Large intestine (tissue), 3 donors: ENCODE data around the gene ADAM19. TPM values are rescaled to one million over a fixed set of nuclear protein-coding genes. Genes with fewer than 3 reads are reported as not detected.
A peak's percentile ranks its signal among the peaks of the same experiment; 100 is the strongest.

Experiments used
- DNase-seq, 2 donors: peaks; one replicate each; pipeline versions ENCODE4 v3.0.0 to v3.0.0-alpha.2; 2013
- H3K27ac ChIP-seq: one replicate; pipeline ENCODE4 v1.5.1; 2013; ENCODE audit warnings: low read length
- H3K27me3 ChIP-seq: 2 replicates; pipeline ENCODE4 v1.6.1; 2013; ENCODE audit warnings: low read length; ENCODE audit not compliant: control insufficient read depth, insufficient read depth
- H3K36me3 ChIP-seq: 2 replicates; pipeline ENCODE4 v1.6.1; 2013; ENCODE audit warnings: low read length; ENCODE audit not compliant: control insufficient read depth, insufficient read depth
- H3K4me1 ChIP-seq: one replicate; pipeline ENCODE4 v1.6.1; 2013; ENCODE audit warnings: low read length; ENCODE audit not compliant: control insufficient read depth, insufficient read depth
- H3K4me3 ChIP-seq: one replicate; pipeline ENCODE4 v1.5.1; 2013; ENCODE audit warnings: low read length
- H3K9me3 ChIP-seq: one replicate; pipeline ENCODE4 v1.6.1; 2013; ENCODE audit warnings: mild to moderate bottlenecking, low read depth, low read length, moderate library complexity; ENCODE audit not compliant: control insufficient read depth
- WGBS: methylation state at CpG from one replicate; pipeline ENCODE4 v1.1.5; 2013; ENCODE audit warnings: low lambda C conversion rate; ENCODE audit not compliant: insufficient coverage; 5-methylcytosine and 5-hydroxymethylcytosine counted together
- polyA plus RNA-seq: library from polyadenylated mRNA; unstranded; fragments of 120-200 nt; gene quantifications from one replicate; pipeline ENCODE4 v1.2.1, GENCODE V29; 2013

ADAM19 gene
- polyA plus RNA-seq, 1 donor = 13.6 TPM

GRCh38 chr5:157528036-157528632 lies 47.4 kb downstream of the ADAM19 start:
- no CpG with 5 or more reads among the region's 9 CpGs for WGBS
- H3K27ac ChIP-seq = peak overlapping the region; percentile 16

GRCh38 chr5:157524887-157525286 lies 50.7 kb downstream of the ADAM19 start:
- no peak overlapping the region for H3K4me3 ChIP-seq
- no peaks in the 10 kb centered on the region for H3K27me3 ChIP-seq
- peaks cover 5% of the 10 kb centered on the region for H3K4me1 ChIP-seq
- no peak for DNase-seq
- H3K27ac ChIP-seq = no peak overlapping the region
- no peaks in the 10 kb centered on the region for H3K9me3 ChIP-seq
- WGBS = no CpG with 5 or more reads among the region's 4 CpGs
- no peaks in the 10 kb centered on the region for H3K36me3 ChIP-seq

More at GRCh38 chr5:157528036-157528632, 47.4 kb downstream of the ADAM19 start:
- no peaks in the 10 kb centered on the region for H3K9me3 ChIP-seq
- no peaks in the 10 kb centered on the region for H3K27me3 ChIP-seq
- peak; percentile 27 to 63 for DNase-seq
- H3K36me3 ChIP-seq = peaks cover 5% of the 10 kb centered on the region
- H3K4me1 ChIP-seq = no peaks in the 10 kb centered on the region
- H3K4me3 ChIP-seq = no peak overlapping the region

DNA sequence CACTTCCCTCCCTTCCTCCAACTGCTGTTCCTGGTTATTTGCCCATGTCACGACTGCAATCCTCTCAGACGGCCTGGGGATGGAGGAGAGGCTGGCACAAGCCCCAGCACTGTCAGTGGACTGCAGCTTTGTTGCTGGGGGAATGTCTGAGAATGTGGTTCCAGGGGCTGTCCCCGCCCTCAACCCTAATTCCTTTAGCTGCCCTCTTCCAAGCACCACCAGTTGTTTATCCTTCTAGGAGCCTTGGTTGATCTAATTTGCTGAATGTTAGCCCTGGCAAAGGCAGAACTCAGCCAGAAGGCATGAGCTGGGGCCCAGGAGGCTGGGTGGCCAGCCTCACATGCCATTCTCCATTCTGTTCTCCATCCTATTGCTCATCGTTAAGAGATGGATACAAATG lies 51.6 kb downstream of the ADAM19 start:
- no CpG with 5 or more reads among the region's 4 CpGs for WGBS
- no peak overlapping the region for H3K27ac ChIP-seq
- H3K4me3 ChIP-seq = no peak overlapping the region
- H3K27me3 ChIP-seq = no peaks in the 10 kb centered on the region
- no peak for DNase-seq
- H3K9me3 ChIP-seq = no peaks in the 10 kb centered on the region
- no peaks in the 10 kb centered on the region for H3K36me3 ChIP-seq
- H3K4me1 ChIP-seq = peaks cover 5% of the 10 kb centered on the region

DNA sequence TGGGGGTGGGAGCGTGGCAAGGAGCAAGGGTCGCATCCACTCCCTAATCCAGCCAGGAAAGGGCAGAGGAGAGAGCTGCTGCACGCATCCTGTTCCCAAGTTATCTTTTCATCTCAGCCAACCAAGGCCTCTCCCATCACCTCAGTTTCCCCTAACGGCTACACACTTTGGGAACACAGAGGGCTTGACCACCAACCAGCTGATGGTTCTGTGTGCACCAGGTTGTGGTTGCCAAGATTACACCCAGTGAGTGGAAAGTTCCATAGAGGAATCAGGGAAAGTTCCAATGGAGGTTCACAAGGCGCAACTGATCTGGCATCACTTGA lies 53.9 kb downstream of the ADAM19 start:
- no peak overlapping the region for H3K27ac ChIP-seq
- H3K4me1 ChIP-seq = peaks cover 5% of the 10 kb centered on the region
- H3K27me3 ChIP-seq = no peaks in the 10 kb centered on the region
- H3K4me3 ChIP-seq = no peak overlapping the region
- DNase-seq = no peak
- peaks cover 2% of the 10 kb centered on the region for H3K36me3 ChIP-seq
- H3K9me3 ChIP-seq = no peaks in the 10 kb centered on the region
- no CpG with 5 or more reads among the region's 5 CpGs for whole genome bisulfite sequencing

DNA sequence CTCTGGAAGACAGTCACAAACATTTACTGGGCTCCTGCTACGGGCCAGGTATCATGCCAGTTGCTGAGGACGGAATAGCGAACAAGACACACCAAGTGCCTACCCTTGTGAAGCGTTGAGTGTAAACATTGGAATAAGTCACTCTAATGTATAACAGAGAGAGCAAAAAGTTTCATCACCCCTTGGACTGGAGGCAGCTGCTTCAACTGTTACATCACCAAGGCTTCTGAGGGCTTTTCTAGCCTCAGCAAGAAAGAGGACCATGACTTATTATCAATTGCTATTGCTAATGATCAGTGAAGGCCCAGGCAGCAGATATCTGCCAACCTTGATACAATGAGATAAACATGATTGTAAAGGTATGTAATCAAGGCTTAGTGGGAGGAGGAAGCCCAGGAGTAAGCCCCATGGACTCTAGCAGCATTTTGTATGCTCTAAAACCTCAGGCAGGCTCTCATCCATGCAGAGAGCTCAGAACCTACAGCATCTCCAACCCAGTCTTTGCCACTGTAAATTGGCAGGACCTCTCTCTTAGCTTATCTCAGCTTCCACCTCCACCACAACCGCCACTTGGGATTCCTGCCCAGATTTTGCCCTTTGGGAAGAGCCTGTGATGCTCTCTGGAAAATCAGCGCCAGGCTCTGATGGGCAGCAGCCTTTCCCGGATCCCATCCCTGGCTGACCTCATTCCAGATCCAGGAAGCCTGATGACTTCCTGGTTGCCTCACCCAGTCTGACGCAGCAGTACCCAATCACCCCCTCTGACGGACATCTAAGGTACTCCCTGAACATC lies 54.5 kb downstream of the ADAM19 start:
- H3K9me3 ChIP-seq = no peaks in the 10 kb centered on the region
- H3K4me3 ChIP-seq = no peak overlapping the region
- peaks cover 5% of the 10 kb centered on the region for H3K4me1 ChIP-seq
- no CpG with 5 or more reads among the region's 9 CpGs for WGBS
- peak; percentile 49 to 57 for DNase-seq
- no peak overlapping the region for H3K27ac ChIP-seq
- peaks cover 2% of the 10 kb centered on the region for H3K36me3 ChIP-seq
- no peaks in the 10 kb centered on the region for H3K27me3 ChIP-seq

DNA sequence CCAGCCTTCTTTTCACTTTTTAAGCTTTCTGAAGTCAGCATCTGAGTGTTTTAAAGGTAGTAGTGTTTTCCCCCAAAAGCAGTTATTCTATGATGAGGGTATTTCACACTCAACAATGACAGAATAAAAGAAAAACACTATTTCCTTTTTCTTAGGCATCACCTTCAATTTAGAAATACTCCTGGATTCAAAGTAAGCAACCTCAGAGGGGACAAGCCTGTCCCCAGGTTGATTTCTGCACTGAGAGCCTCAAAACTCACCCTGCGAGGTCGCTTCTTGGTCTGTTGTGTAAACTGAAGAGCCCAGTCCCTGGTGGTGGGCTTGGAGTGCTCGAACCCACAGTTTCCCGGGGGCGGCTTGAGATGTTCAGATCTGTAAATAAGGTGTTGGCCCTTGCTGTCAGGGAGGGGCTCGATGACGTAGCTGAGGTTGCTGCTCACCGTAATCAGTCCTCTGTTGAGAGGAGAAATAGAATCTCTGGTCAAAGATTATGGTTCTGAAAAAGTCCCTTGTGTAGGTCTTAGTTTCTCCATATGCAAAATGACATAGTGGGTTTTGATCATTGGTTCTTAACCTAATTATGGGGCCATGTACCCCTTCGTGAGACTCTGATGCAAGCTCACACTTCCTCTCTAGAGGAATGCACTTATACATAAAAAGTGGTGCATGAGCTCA lies 55.9 kb downstream of the ADAM19 start:
- Histone ChIP-seq H3K4me1 (peaks cover 5% of the 10 kb centered on the region), H3K4me3 (no peak overlapping the region), H3K9me3 (no peaks in the 10 kb centered on the region), H3K36me3 (peaks cover 7% of the 10 kb centered on the region), H3K27ac (no peak overlapping the region), H3K27me3 (no peaks in the 10 kb centered on the region)
- WGBS = no CpG with 5 or more reads among the region's 9 CpGs
- DNase-seq = no peak

DNA sequence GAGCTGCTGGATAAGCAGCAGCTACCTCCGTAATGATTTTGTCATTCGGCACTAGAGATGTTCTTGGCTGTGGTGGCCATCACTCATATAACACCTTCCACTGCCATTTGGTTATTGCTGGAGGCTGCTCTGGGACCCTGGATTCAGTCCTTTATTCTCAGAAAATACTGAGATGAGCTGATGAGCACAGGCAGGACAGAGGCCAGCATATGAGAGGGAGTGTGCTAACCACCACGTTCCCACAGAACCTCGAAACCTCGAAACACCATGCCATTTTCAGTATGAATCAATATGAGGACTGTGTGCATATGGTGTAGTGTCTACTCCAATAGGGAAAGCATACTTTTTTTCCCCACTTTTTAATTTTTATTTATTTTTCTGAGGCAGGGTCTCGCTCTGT lies 56.6 kb downstream of the ADAM19 start:
- Histone ChIP-seq H3K27me3 (no peaks in the 10 kb centered on the region), H3K4me3 (no peak overlapping the region), H3K9me3 (no peaks in the 10 kb centered on the region), H3K27ac (no peak overlapping the region), H3K4me1 (peaks cover 5% of the 10 kb centered on the region), H3K36me3 (peaks cover 7% of the 10 kb centered on the region)
- no CpG with 5 or more reads among the region's 6 CpGs for WGBS
- DNase-seq = no peak

GRCh38 chr5:157516626-157517325 lies 58.8 kb downstream of the ADAM19 start:
- H3K4me3 ChIP-seq = no peak overlapping the region
- DNase-seq = no peak
- no peak overlapping the region for H3K27ac ChIP-seq
- peaks cover 11% of the 10 kb centered on the region for H3K36me3 ChIP-seq
- no peaks in the 10 kb centered on the region for H3K27me3 ChIP-seq
- WGBS = no CpG with 5 or more reads among the region's 5 CpGs
- no peaks in the 10 kb centered on the region for H3K9me3 ChIP-seq
- peaks cover 5% of the 10 kb centered on the region for H3K4me1 ChIP-seq

DNA sequence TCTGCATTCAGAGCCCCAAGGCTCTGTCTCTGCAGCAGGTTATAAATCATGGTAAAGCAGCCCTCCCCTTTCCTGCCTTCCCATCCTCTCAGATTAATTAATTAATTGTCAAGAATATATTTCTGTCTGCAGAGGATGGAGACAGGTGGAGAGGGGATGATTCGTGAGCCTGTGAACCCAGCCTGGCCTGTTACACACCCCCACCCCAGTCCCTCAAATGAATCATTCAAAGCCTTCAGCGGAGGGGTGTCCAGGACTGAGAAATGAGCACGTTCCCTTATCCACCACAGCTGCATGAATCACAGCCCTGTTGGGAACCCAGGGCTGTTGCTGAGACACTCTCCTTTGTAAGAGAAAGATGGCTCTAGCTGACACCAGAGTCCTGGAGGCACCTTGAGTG lies 59.6 kb downstream of the ADAM19 start:
- peaks cover 11% of the 10 kb centered on the region for H3K36me3 ChIP-seq
- H3K27me3 ChIP-seq = no peaks in the 10 kb centered on the region
- no peak overlapping the region for H3K4me3 ChIP-seq
- H3K4me1 ChIP-seq = no peaks in the 10 kb centered on the region
- H3K9me3 ChIP-seq = no peaks in the 10 kb centered on the region
- H3K27ac ChIP-seq = no peak overlapping the region
- no peak for DNase-seq
- no CpG with 5 or more reads among the region's 3 CpGs for WGBS

- H3K27me3 ChIP-seq = no peaks in the 10 kb centered on the region
- no CpG with 5 or more reads among the region's 2 CpGs for WGBS
- no peaks in the 10 kb centered on the region for H3K9me3 ChIP-seq
- no peaks in the 10 kb centered on the region for H3K4me1 ChIP-seq
- no peak overlapping the region for H3K27ac ChIP-seq
- DNase-seq = no peak
- H3K4me3 ChIP-seq = no peak overlapping the region
- peaks cover 11% of the 10 kb centered on the region for H3K36me3 ChIP-seq
These were observed 60.6 kb downstream of the ADAM19 start for GRCh38 chr5:157514974-157515373.
